Measurements from ENCODE around the gene FNDC3B. TPM values are rescaled to one million over a fixed set of nuclear protein-coding genes. Genes with fewer than 3 reads are reported as not detected.

Gene FNDC3B
- total and polyA plus RNA-seq, 2 of the 8 experiments (the other 6 are each of a cell fraction or from before 2014, with no cell fraction given) = 14.1 to 44.4 TPM

DNA sequence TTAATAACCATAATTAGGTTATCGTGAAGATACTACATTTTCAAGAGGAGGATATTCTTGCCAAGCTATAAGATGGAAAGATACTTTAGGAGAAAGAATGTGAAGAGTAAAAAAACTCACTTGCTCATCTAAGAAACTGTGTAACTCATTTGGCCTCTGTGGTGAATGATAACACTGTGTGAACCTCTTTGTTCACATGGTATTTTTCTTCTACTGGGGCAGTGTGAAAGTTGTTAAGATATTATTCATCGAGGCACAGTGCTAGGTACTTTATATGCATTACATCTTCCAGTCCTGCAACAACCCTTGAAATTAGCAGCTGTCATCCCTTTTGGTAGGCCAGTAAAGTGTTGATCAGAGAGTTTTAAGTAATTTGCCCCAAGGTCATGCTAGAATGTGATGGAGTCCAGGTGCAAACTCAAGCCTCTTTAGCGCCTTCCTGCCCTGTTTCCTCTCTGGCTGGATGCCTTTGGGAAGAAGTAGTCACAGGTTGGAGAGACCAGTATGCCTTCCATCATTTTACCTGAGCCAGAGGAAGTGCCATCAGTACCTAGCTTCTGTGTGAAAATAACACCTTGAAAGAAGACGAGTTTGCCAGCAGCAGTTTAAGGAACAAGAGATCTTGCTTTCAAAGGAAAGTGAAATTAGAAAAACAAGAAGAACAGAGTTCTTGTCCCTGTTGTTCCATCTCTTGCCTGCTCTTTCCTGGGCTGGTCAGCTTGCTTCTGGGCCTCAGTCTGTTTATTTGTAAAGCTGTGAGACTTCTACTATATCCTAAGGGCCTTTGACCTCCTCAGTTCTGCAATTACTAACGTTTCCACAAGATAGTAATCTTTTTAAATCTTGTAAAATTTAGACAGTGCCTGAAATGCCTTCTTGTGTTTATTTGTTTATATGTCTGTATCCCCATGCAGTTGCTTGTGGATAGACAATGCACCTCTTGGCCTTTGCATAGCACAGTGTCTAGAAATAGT is 179.3 kb downstream of the FNDC3B start:
- no peak overlapping the region for H2AFZ ChIP-seq (ENCODE audit: low read length)
- H3K14ac ChIP-seq (ENCODE audit: insufficient read length) = no peak overlapping the region
- no peak overlapping the region for H3K4me2 ChIP-seq (ENCODE audit: insufficient read depth in 1 of 2, low read depth in 2 of 2, low read length in 2 of 2)
- H3K18ac ChIP-seq (ENCODE audit: extremely low read depth, low read length) = no peak overlapping the region
- no peak overlapping the region for H3K56ac ChIP-seq (replicated peaks; ENCODE audit: insufficient read length, low read depth, low read length)
- ChIA-PET POLR2A (ENCODE audit: partially characterized antibody) (no interaction called here), CTCF (ENCODE audit: partially characterized antibody) (interaction anchor here (1.3 to 1.5 kb wide), 3 partner anchors 23 to 265 kb away, joined by 3 to 5 read pairs (median 4); no protein-coding TSS in a partner anchor)
- no peak overlapping the region for H4K5ac ChIP-seq (ENCODE audit: insufficient read length, low read depth, low read length)
- H3K79me1 ChIP-seq (ENCODE audit: low read depth, low read length) = no peaks in the 10 kb centered on the region; the same call in 1 of the 2 replicates
- H3K4ac ChIP-seq (replicated peaks; ENCODE audit: insufficient read length, low read depth, low read length) = no peak overlapping the region
- H4K20me1 ChIP-seq (replicated peaks in 1 of 2; ENCODE audit: control insufficient read depth in 1 of 2, insufficient read depth in 2 of 2, low read length in 2 of 2) = peaks cover 4% of the 10 kb centered on the region in 2 experiments
- 80% methylated on average over 5 of the region's 5 CpGs; no CpG with 5 or more reads in 1 of the 2 experiments for WGBS, 2 experiments (ENCODE audit: extremely low coverage in 1 of 2, insufficient coverage in 1 of 2, insufficient read length in 1 of 2, insufficient replicate concordance in 2 of 2, low coverage in 1 of 2, low lambda C conversion rate in 2 of 2, missing lambda C conversion rate in 1 of 2)
- no peak overlapping the region for H2AK5ac ChIP-seq (ENCODE audit: low read depth, low read length)
- DNase-seq (ENCODE audit: low read depth in 1 of 2, low spot score in 2 of 2) = no peak
- H3K79me2 ChIP-seq (ENCODE audit: control insufficient read depth in 1 of 2, insufficient read depth in 2 of 2, low read length in 2 of 2) = peaks cover 0 to 72% of the 10 kb centered on the region in 2 experiments; a peak in 2 of 4 replicates
- H4K91ac ChIP-seq (replicated peaks; ENCODE audit: insufficient read length, low read length) = no peak overlapping the region
- H3K27me3 ChIP-seq (replicated peaks in 1 of 4; ENCODE audit: control insufficient read depth in 3 of 4, extremely low read depth in 1 of 4, insufficient read depth in 3 of 4, low read length in 3 of 4) = no peaks in the 10 kb centered on the region
- H3K23ac ChIP-seq (ENCODE audit: insufficient read length) = no peak overlapping the region
- peaks cover 3 to 35% (median 12%) of the 10 kb centered on the region in 4 experiments for H3K4me1 ChIP-seq (replicated peaks in 1 of 4; ENCODE audit: control insufficient read depth in 3 of 4, insufficient read depth in 4 of 4, low read length in 3 of 4)
- no peak overlapping the region for H2BK12ac ChIP-seq (ENCODE audit: low read depth, low read length)
- H3K23me2 ChIP-seq (ENCODE audit: low read depth, low read length) = no peaks in the 10 kb centered on the region
- no peak for FAIRE-seq
- no peaks in the 10 kb centered on the region for H3K36me3 ChIP-seq (ENCODE audit: control insufficient read depth in 2 of 4, insufficient read depth in 4 of 4, low read length in 3 of 4)
- no peaks in the 10 kb centered on the region for H3K9me3 ChIP-seq (ENCODE audit: insufficient read depth in 2 of 2, low read depth in 1 of 2, low read length in 1 of 2)
- peak overlapping the region; percentile 56; the same call in 1 of the 2 replicates for H3K27ac ChIP-seq (ENCODE audit: low read depth, low read length)
- no peak overlapping the region for H2BK20ac ChIP-seq (ENCODE audit: low read length)
- H2BK5ac ChIP-seq (ENCODE audit: low read depth, low read length) = no peak overlapping the region
- H3K9ac ChIP-seq (replicated peaks in 1 of 4; ENCODE audit: extremely low read depth in 1 of 4, low read depth in 3 of 4, low read length in 3 of 4) = no peak overlapping the region
- H2BK120ac ChIP-seq (replicated peaks; ENCODE audit: low read depth, low read length) = no peak overlapping the region
- no peak overlapping the region for H2BK15ac ChIP-seq (ENCODE audit: low read length)
- no peak overlapping the region for H4K8ac ChIP-seq (ENCODE audit: extremely low read depth, insufficient read depth, low read length)
- H3K4me3 ChIP-seq (ENCODE audit: extremely low read depth in 1 of 4, insufficient read depth in 2 of 4, low read depth in 3 of 4, low read length in 4 of 4) = no peak overlapping the region
- TF ChIP-seq FOSL1 (IDR thresholded peaks at IDR 0.05; ENCODE audit: insufficient read depth, low read depth, low read length) (no peak), SIN3A (conservative IDR thresholded peaks at IDR 0.05 in 1 of 2, IDR thresholded peaks at IDR 0.05 in 1 of 2; ENCODE audit: low read depth in 1 of 2, low read length in 2 of 2) (no peak), JUND (IDR thresholded peaks at IDR 0.05; ENCODE audit: low read length) (no peak), YY1 (IDR thresholded peaks at IDR 0.05; ENCODE audit: low read depth, low read length) (no peak), SP2 (IDR thresholded peaks at IDR 0.05; ENCODE audit: low read length) (no peak), KDM5A (IDR thresholded peaks at IDR 0.05; ENCODE audit: low read length) (no peak), CHD1 (IDR thresholded peaks at IDR 0.05; ENCODE audit: low read depth, low read length) (no peak), CREB1 (IDR thresholded peaks at IDR 0.05) (no peak), HDAC6 (IDR thresholded peaks at IDR 0.05; ENCODE audit: low read depth, low read length) (no peak), RFX5 (IDR thresholded peaks at IDR 0.05; ENCODE audit: borderline replicate concordance, low read depth, low read length) (no peak), SUZ12 (IDR thresholded peaks at IDR 0.05; ENCODE audit: low read length) (no peak), SRF (IDR thresholded peaks at IDR 0.05; ENCODE audit: low read depth, low read length) (no peak)
